ENCODE measurements around the gene NCBP3. TPM values are rescaled to one million over a fixed set of nuclear protein-coding genes. Genes with fewer than 3 reads are reported as not detected.

Gene NCBP3
- total and polyA plus RNA-seq, 2 of the 8 experiments (the other 6 are each of a cell fraction or from before 2014, with no cell fraction given): 19.6 to 46.1 TPM

DNA sequence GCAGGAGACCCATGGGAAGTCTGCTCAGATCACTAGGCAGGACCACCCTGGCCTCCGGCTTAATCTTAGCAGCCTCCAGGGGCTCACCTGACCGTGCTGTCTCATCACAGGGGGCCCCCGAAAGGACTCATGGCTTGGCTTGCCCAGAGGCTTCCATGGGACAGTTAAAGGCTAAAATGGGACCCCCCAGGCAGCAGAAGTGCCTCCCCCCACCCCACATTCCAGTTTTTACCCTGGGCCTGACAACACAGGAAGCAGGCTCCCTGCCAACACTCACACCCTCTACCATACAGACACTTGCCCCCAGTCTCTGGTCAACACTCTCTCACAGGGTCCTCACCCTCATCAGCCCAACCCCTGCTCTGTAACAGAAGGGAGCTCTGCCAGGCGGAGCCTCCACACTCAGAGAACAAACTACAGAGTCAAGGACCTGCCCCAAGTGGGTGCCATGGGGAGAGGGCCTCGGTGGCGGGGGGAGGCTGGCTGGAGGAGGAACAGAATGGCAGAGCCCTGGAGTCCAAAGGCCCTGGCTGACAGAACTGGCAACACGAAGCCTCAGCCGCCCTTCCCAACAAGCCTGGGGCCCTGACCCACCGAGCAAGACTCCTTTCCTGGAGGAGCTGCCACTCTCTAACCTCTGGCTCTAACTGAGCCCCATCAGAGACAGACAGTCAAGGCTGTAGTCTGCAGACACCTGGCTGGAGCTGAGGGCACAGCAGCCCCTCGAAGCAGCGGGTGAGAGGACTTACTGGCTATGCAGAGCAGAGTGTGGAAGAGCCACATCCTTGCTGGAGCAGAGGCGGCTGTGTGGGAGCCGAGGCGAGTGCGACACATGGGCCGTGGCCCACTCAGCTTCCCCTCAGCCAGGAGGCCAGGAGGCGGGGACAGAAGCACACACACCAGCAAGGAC, 45.4 kb downstream of the NCBP3 start, which contains the start of gene ITGAE (continued):
- TF ChIP-seq PHF8 (conservative IDR thresholded peaks at IDR 0.05; ENCODE audit: low read depth, low read length) (no peak), CHD1 (IDR thresholded peaks at IDR 0.05; ENCODE audit: low read depth, low read length) (no peak), POLR2A (IDR thresholded peaks at IDR 0.05; ENCODE audit: control extremely low read depth in 1 of 2, low read depth in 2 of 2, low read length in 2 of 2) (no peak), NRF1 (IDR thresholded peaks at IDR 0.05; ENCODE audit: low read depth, low read length) (no peak)
